GM18858 (cell line): ENCODE measurements around the gene KAT14.
"Not testable (repeated sequence)": the region's sequence is repeated elsewhere in the genome, so short reads cannot be mapped to it uniquely, and the experiment has no call there.

ENCODE experiments used
- ATAC-seq: cut with Tn5 transposase; IDR thresholded peaks from one replicate; pipeline ENCODE4 v1.9.1; 2021; ENCODE audit not compliant: unreplicated experiment

The KAT14 gene

GRCh38 chr20:18144541-18145099 lies 7.0 kb downstream of the KAT14 start:
- no peak for ATAC-seq

GRCh38 chr20:18154342-18154741 lies 16.7 kb downstream of the KAT14 start:
- ATAC-seq = no peak

- no peak for ATAC-seq
These were observed 18.4 kb downstream of the KAT14 start for GRCh38 chr20:18156045-18156444.

GRCh38 chr20:18164356-18164755 lies 26.7 kb downstream of the KAT14 start:
- no peak for ATAC-seq

DNA sequence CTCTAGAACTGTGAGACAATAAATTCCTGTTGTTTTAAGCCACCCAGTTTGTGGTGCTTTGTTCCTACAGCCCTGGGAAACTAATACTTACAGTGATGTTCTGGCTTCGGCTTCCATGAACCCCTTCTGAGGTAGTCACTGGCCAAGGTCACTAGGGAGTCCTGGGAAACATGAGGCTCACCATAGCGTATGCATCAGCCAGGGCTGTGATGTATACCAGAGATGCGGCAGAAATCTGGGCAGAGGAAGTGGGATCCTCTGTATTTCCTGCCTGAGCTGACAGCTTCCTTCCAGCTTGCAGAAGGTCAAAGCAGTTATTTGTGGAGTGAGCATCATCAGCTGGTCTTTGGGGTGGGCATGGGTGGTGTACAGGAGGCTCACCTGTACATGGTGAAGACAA lies 27.9 kb downstream of the KAT14 start:
- ATAC-seq = no peak

GRCh38 chr20:18166241-18166881 lies 28.7 kb downstream of the KAT14 start:
- ATAC-seq = no peak

DNA sequence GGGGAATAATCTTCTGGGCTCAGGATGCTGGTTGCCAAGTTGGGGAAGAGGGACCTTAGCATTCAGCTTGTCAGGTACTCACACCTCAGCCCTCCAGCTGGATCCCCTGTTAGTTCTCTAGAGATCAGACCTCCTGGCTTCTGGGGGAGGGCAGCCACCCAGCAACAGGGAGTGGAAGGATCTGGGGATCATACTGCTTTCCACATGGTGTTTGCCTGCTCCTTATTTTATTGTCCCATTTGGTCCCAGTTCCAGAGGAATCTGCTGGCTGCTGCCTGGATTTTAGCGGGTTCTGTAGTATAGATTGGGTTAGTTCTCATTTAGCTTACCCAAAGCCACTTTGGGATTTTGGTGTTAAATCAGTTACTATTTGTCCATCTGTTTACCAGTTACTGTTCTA lies 29.3 kb downstream of the KAT14 start:
- no peak for ATAC-seq

- no peak for ATAC-seq
These were observed 34.7 kb downstream of the KAT14 start for GRCh38 chr20:18172379-18172778.

DNA sequence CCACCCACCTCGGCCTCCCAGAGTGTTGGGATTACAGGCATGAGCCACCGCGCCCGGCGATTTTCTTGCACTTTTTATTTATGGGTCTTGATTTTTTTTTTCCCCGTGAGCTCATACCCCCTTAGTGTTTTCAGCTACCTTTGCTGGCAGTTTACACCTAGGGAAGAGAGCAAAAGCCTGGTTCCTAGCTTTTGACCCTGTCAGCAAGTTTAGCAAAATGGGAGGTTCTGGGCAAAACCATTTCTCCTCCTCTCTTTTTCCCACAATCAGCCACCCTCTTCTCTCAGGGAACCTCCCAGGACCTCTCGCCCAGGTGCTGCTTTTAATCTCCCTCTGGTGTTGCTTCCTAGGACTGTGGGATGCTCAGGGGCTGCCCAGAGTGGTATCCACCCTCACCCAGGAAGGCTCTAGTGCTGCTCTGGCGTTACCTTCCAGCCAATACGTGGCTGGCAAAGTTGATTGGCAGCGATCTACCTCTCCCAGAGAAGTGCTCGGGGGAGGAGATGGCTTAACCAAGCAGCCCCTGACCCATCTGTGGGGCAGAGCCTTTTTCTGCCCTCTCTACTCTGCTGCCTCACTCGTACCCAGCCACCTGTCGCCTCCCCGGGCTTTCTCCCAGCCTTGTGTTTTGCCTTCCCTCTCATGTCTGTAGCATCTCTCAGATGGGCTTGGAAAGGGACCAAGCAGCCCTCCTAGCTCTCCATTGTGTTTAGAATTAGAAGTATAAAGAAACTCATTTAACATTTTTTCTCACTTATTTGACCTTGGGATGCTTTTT lies 37.4 kb downstream of the KAT14 start:
- ATAC-seq = no peak

DNA sequence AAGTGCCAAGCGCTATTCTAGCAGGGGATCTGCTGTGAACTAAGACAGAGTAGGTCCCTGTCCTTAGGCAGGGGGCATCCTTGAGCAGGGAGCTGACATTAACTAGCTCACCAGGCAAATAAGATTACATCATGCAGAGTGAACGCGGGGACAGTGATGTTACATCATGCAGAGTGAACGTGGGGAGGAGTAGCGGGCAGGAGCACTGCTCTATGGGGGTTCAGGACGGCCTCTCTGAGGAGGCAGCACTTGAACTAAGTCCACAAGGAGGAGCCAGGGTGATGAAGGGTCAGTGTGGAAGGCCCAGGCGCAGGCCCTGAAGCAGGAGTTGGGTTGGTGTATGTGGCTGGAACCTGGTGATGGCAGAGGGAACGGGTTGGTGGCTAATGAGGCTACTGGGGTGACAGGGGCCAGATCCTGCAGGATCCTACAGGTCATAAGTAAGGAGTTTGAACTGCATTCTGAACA lies 38.7 kb downstream of the KAT14 start:
- no peak for ATAC-seq

DNA sequence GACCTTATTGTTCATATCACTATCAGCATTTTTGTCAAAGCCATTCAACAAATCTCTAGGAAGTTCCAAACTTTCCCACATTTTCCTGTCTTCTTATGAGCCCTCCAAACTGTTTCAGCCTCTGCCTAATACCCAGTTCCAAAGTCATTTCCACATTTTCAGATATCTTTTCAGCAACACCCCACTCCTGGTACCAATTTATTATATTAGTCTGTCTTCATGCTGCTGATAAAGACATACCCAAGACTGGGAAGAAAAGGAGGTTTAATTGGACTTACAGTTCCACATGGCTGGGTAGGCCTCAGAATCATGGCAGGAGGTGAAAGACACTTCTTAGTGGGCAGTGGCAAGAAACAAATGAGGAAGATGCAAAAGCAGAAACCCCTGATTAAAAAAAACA lies 42.7 kb downstream of the KAT14 start:
- ATAC-seq = not testable (repeated sequence)

- no peak for ATAC-seq
These were observed 43.2 kb downstream of the KAT14 start for GRCh38 chr20:18180815-18181214.

- ATAC-seq = no peak
These were observed 49.4 kb downstream of the KAT14 start for GRCh38 chr20:18187020-18187419.

DNA sequence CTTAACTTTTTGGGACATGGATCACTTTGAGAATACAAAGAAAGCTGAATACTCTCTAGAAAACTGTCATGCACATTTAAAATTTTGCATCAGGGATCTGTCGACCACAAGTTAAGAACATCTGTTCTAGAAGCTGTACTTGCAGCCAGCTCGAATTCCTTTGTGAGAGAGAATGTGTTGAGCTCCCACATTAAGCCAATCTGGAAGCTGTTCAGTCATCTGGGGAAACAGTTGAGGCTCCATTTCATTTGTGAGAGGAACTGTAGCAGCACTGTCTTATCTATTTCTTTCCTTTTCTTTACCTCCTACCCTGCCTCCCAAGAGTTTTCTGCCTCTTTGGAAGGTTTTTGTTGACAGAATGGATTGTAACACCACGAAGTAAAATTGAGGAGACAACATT lies 50.8 kb downstream of the KAT14 start:
- ATAC-seq = no peak

DNA sequence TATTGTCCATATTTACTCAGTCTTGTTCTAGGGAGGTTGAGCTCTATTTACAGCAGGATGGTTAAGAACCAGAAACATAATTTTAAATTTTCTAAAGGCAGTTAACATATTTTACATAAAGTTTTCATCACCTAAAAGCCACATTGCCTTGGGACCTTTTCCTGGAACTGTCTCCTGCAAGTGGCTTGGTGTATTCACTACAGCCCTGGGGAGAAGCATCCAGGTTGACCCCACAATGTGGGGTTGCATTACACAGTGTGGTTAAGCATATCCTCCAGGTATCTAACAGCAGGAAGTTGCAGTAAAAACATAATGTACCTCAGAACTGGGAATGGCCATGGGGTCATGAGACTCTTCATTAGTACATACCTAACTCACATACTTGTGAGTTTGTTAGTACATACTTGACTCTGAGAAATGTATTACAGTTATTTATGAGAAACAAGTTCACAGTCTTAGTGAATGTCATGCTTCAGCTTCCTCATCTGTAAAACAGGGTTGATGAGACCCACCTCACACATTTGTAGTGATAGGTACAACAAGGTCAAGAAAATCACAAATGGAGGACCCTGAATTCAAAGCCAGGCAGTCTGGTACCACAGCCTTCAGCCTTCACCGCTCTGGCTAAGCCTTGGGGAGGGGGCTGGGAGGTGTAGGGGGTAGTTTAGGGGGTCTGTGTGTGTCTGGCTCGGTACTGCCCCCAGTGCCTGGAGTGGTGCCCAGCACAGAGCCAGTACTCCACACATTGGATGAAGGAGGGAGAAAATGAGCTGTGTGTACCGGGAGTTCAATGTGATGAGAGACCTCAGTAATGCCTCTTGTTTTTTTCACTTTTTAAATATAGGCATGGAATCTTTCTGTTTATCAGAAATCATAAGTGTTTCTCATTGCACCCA lies 52.9 kb downstream of the KAT14 start:
- ATAC-seq = no peak

DNA sequence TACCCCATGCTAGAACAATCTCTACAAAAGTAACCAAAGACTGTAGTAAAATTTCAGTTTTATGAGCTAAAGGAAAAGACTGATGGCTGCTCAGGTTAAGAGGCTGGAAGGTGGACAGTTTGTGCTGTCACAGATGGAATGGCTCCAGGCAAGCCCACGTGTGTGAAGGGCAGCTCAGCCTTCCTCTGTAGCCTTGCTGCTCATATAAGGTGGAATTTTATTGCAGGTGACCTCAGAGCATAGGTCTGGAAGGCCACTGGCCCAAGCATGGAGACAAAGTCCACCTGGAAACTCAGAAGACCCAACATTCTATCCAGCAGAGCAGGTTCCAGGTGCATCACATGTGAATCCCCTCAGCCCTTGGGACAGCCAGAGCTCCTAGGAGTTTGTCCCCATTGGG lies 53.6 kb downstream of the KAT14 start:
- no peak for ATAC-seq

GRCh38 chr20:18194461-18194860 lies 56.8 kb downstream of the KAT14 start:
- not testable (repeated sequence) for ATAC-seq

DNA sequence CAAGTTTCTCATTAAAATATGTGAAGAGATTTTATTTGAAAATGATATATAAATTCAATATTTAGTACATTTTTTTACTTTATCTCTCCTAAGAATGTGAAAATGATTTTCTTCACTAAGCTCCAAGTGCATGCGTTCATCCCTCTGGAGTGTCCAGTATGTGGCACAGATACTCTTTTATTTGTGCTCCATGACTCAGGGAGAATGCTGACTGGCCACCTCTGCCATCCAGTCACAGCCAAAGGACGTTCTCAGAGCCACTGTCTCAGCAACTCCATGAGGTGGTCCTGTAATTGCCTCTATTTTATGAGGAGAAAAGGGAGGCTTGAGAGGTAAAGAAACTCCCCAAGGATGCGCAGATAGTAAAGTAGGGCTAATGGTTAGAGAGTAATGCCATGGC lies 58.3 kb downstream of the KAT14 start:
- no peak for ATAC-seq

- no peak for ATAC-seq
These were observed 59.9 kb downstream of the KAT14 start for GRCh38 chr20:18197382-18198070.

- ATAC-seq = no peak
These were observed 65.3 kb downstream of the KAT14 start for GRCh38 chr20:18202966-18203365.

GRCh38 chr20:18203700-18204099 lies 66.0 kb downstream of the KAT14 start:
- not testable (repeated sequence) for ATAC-seq
